Measurements from ENCODE around the gene NTM.

GRCh38 chr11:131764126-131764525, 393.7 kb downstream of the NTM start:
- TF ChIP-seq POLR2AphosphoS5 (IDR thresholded peaks at IDR 0.05) (no peak), CTCF (IDR thresholded peaks at IDR 0.05) (no peak), POLR2A (IDR thresholded peaks at IDR 0.05) (no peak)
